NT2/D1 (cell line): ENCODE data around the gene CCT8.

Experiments used
- DNase-seq: peaks from one replicate; pipeline ENCODE4 v3.0.0-alpha.2; 2011; ENCODE audit warnings: low read depth, low spot score
- H3K27me3 ChIP-seq: 2 replicates; pipeline ENCODE4 v1.6.0; 2011; ENCODE audit warnings: mild to moderate bottlenecking; ENCODE audit not compliant: insufficient read length, insufficient read depth
- H3K36me3 ChIP-seq: 2 replicates; pipeline ENCODE4 v1.6.1; 2011; ENCODE audit warnings: mild to moderate bottlenecking, low read length, mixed read lengths; ENCODE audit not compliant: insufficient read depth, insufficient read length
- H3K4me1 ChIP-seq: 2 replicates; pipeline ENCODE4 v1.5.1; 2011; ENCODE audit not compliant: insufficient read depth, insufficient read length
- H3K4me3 ChIP-seq: 2 replicates; pipeline ENCODE4 v1.5.1; 2011; ENCODE audit warnings: low read depth; ENCODE audit not compliant: insufficient read length
- H3K9ac ChIP-seq: 2 replicates; pipeline ENCODE4 v1.6.0; 2011; ENCODE audit warnings: low read depth; ENCODE audit not compliant: insufficient read length
- H3K9me3 ChIP-seq: 2 replicates; pipeline ENCODE4 v1.5.1; 2011; ENCODE audit warnings: mild to moderate bottlenecking, low read length; ENCODE audit not compliant: insufficient read depth
- SUZ12 ChIP-seq: IDR thresholded peaks from 2 replicates; pipeline ENCODE4 v1.6.1; 2011; ENCODE audit not compliant: insufficient read length, insufficient read depth; ENCODE audit errors: extremely low read depth
- YY1 ChIP-seq: IDR thresholded peaks from 2 replicates; pipeline ENCODE4 v1.6.1; 2011; ENCODE audit not compliant: insufficient read length, insufficient read depth
- ZNF274 ChIP-seq: IDR thresholded peaks from 2 replicates; pipeline ENCODE4 v1.6.1; 2011; ENCODE audit warnings: mild to moderate bottlenecking, low read depth, low read length

The CCT8 gene

GRCh38 chr21:29008367-29008766 is 65.1 kb downstream of the CCT8 start:
- Histone ChIP-seq H3K36me3 (peaks cover 39% of the 10 kb centered on the region), H3K4me3 (no peak overlapping the region), H3K9ac (no peak overlapping the region), H3K9me3 (peaks cover 7% of the 10 kb centered on the region; the same call in 1 of the 2 replicates), H3K27me3 (no peaks in the 10 kb centered on the region), H3K4me1 (no peaks in the 10 kb centered on the region)
- TF ChIP-seq ZNF274 (no peak), YY1 (no peak), SUZ12 (no peak)
- no peak for DNase-seq

- no peak for DNase-seq
- H3K9me3 ChIP-seq: peaks cover 4% of the 10 kb centered on the region; the same call in 1 of the 2 replicates
- H3K4me1 ChIP-seq: no peaks in the 10 kb centered on the region
- no peak overlapping the region for H3K9ac ChIP-seq
- H3K36me3 ChIP-seq: peaks cover 39% of the 10 kb centered on the region
- H3K27me3 ChIP-seq: no peaks in the 10 kb centered on the region
- no peak overlapping the region for H3K4me3 ChIP-seq
- TF ChIP-seq SUZ12 (no peak), ZNF274 (no peak), YY1 (no peak)
Observed at GRCh38 chr21:29007810-29008209, 65.6 kb downstream of the CCT8 start.

GRCh38 chr21:29007135-29007534 is 66.3 kb downstream of the CCT8 start:
- Histone ChIP-seq H3K36me3 (peaks cover 39% of the 10 kb centered on the region), H3K9ac (no peak overlapping the region), H3K27me3 (no peaks in the 10 kb centered on the region), H3K4me3 (no peak overlapping the region), H3K4me1 (no peaks in the 10 kb centered on the region), H3K9me3 (no peaks in the 10 kb centered on the region; the same call in 1 of the 2 replicates)
- no peak for TF ChIP-seq ZNF274
- no peak for TF ChIP-seq YY1
- TF ChIP-seq SUZ12: no peak
- DNase-seq: no peak
